ENCODE results near the gene HNRNPAB.
"Not testable (repeated sequence)": the region's sequence is repeated elsewhere in the genome, so short reads cannot be mapped to it uniquely, and the experiment has no call there.

HNRNPAB gene

DNA sequence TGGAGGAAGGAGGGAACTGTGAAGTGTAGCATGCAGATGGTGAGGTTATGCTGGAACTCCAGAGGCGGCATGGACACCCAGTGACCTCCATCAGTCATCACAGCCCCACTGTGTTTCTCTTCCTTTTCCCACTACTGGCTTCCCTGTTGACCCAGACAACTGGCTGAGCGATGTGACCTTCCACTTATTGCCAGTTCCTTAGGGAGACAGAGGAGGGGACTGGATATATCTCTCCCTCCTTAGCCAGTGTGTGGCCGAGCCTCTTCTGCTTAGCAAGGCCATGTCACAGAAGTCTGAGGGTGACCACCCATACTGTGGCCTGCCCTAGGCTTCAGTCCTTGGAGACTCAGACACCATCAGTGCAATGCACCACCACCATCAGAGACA is 31.2 kb downstream of the HNRNPAB start:
- H3K9me3 ChIP-seq (ENCODE audit: control insufficient read depth in 2 of 2, low read length in 2 of 2) = no peaks in the 10 kb centered on the region
- H3K36me3 ChIP-seq (ENCODE audit: control insufficient read depth in 2 of 2, insufficient read depth in 2 of 2, low read length in 2 of 2) = peaks cover 4 to 6% of the 10 kb centered on the region in 2 donors
- no peak overlapping the region for H3K9ac ChIP-seq (ENCODE audit: low read depth in 1 of 2, low read length in 2 of 2)
- H3K4me1 ChIP-seq (ENCODE audit: control insufficient read depth in 2 of 2, insufficient read depth in 2 of 2, low read length in 2 of 2) = peaks cover 56 to 58% of the 10 kb centered on the region in 2 donors
- H3K27me3 ChIP-seq (ENCODE audit: control insufficient read depth in 2 of 2, insufficient read depth in 2 of 2, low read length in 2 of 2) = no peaks in the 10 kb centered on the region
- no peak overlapping the region for H3K27ac ChIP-seq (ENCODE audit: low read depth in 2 of 2, low read length in 2 of 2)
- no peak overlapping the region for H3K4me3 ChIP-seq (ENCODE audit: low read length in 2 of 2)

DNA sequence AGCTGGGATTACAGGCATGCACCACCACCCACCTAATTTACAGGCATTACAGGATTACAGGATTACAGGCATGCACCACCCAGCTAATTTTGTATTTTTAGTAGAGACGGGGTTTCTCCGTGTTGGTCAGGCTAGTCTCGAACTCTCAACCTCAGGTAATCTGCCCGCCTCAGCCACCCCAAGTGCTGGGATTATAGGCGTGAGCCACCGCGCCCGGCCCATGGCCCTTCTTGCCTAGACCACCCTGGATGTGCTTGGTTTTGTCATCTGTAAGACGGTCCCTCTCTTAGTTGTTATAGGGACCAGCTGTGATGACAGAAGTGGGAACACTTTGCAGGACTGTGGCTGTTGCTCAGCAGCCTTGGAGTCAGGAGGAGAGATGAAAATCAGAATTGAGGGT is 31.8 kb downstream of the HNRNPAB start:
- no peaks in the 10 kb centered on the region for H3K9me3 ChIP-seq (ENCODE audit: control insufficient read depth in 2 of 2, low read length in 2 of 2)
- H3K36me3 ChIP-seq (ENCODE audit: control insufficient read depth in 2 of 2, insufficient read depth in 2 of 2, low read length in 2 of 2) = peaks cover under 1% of the 10 kb centered on the region in 2 donors
- H3K27me3 ChIP-seq (ENCODE audit: control insufficient read depth in 2 of 2, insufficient read depth in 2 of 2, low read length in 2 of 2) = no peaks in the 10 kb centered on the region
- no peak overlapping the region for H3K9ac ChIP-seq (ENCODE audit: low read depth in 1 of 2, low read length in 2 of 2)
- no peak overlapping the region for H3K27ac ChIP-seq (ENCODE audit: low read depth in 2 of 2, low read length in 2 of 2)
- no peak overlapping the region for H3K4me3 ChIP-seq (ENCODE audit: low read length in 2 of 2)
- H3K4me1 ChIP-seq (ENCODE audit: control insufficient read depth in 2 of 2, insufficient read depth in 2 of 2, low read length in 2 of 2) = peaks cover 51 to 52% of the 10 kb centered on the region in 2 donors

DNA sequence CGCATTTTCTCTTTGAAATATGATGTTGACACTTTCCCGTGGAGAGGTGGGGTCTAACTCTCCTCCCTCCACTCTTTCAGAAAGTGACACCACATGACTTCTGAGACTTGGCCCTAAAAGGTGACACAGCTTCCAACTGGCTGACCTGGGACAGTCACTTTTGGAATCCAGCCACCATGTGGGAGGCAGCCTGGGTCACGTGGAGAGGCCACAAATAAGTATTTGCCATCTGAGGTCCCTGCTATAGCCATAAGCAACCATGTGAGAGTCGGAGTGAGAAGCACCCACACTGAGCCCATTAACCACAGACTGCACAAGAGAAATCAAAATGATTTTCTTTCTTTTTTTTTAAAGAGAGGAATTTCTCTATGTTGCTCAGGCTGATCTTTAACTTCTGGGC is 32.3 kb downstream of the HNRNPAB start:
- Histone ChIP-seq H3K4me1 (ENCODE audit: control insufficient read depth in 2 of 2, insufficient read depth in 2 of 2, low read length in 2 of 2) (peaks cover 45 to 47% of the 10 kb centered on the region in 2 donors), H3K9me3 (ENCODE audit: control insufficient read depth in 2 of 2, low read length in 2 of 2) (no peaks in the 10 kb centered on the region), H3K36me3 (ENCODE audit: control insufficient read depth in 2 of 2, insufficient read depth in 2 of 2, low read length in 2 of 2) (no peaks in the 10 kb centered on the region), H3K9ac (ENCODE audit: low read depth in 1 of 2, low read length in 2 of 2) (no peak overlapping the region), H3K27ac (ENCODE audit: low read depth in 2 of 2, low read length in 2 of 2) (peak overlapping the region; percentile 57 to 63), H3K4me3 (ENCODE audit: low read length in 2 of 2) (no peak overlapping the region), H3K27me3 (ENCODE audit: control insufficient read depth in 2 of 2, insufficient read depth in 2 of 2, low read length in 2 of 2) (no peaks in the 10 kb centered on the region)

DNA sequence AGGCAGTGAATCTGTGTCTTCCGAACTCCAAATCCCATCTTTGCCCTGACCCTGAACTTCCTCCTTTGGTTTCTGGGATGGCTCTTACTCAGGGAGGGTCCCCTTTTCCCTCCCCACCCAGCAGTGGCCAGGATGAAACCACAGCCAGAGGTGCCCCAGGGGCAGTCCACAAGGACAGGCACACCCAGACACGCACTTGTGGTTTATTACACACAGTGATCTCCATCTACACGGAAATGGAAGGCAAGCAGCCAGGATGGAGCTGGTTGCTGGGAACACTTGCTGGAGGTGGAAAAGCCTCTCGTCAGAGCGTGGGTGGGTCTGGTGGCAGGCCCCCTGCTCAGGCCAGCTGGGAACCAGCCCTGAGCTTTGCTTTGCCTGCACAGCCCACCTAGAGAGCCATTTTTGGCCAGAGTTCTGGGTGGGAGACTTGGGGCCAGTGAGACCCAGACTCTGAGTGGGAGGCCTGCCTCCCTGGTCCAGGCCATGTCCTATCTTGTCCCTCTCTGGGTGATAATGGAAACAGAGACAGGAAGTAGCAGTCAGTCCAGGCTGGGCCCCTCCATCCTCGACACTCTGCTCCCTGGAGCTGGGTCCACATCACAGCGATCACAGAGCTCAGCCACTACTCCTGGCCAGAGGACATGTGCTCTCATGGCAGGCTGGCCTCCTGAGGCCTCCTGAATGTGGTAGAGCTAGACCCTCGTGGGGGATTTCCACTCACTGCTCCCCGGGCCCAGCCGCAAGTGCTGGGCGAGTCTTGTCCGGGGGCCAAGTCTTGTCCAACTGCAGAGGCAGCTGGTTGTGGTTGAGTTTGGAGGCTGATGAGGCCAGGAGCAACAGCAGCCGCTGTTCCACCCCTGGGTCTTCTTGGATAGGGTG is 33.3 kb downstream of the HNRNPAB start:
- H3K9me3 ChIP-seq (ENCODE audit: control insufficient read depth in 2 of 2, low read length in 2 of 2) = no peaks in the 10 kb centered on the region
- no peaks in the 10 kb centered on the region for H3K36me3 ChIP-seq (ENCODE audit: control insufficient read depth in 2 of 2, insufficient read depth in 2 of 2, low read length in 2 of 2)
- peaks cover 43 to 44% of the 10 kb centered on the region in 2 donors for H3K4me1 ChIP-seq (ENCODE audit: control insufficient read depth in 2 of 2, insufficient read depth in 2 of 2, low read length in 2 of 2)
- no peaks in the 10 kb centered on the region for H3K27me3 ChIP-seq (ENCODE audit: control insufficient read depth in 2 of 2, insufficient read depth in 2 of 2, low read length in 2 of 2)
- peak overlapping the region; percentile 61 to 63 for H3K27ac ChIP-seq (ENCODE audit: low read depth in 2 of 2, low read length in 2 of 2)
- H3K9ac ChIP-seq (ENCODE audit: low read depth in 1 of 2, low read length in 2 of 2) = peak overlapping the region; percentile 22 to 32
- no peak overlapping the region for H3K4me3 ChIP-seq (ENCODE audit: low read length in 2 of 2)

DNA sequence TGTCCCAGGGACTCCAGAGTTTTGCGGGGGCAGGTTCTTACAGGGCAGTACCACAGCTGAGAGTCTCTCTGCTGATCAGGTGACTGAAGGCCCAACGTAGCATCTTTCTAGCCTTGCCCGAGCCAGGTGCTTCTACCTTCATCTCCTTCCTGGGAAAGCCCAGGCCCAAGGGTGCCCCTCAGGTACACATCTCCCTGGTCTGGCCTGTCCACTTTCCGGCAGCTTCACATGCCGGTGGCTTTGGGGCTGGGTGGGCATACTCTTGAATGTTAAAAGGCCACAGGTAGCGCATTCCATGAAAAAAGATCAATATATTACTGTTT is 33.9 kb downstream of the HNRNPAB start:
- Histone ChIP-seq H3K4me1 (ENCODE audit: control insufficient read depth in 2 of 2, insufficient read depth in 2 of 2, low read length in 2 of 2) (peaks cover 37 to 38% of the 10 kb centered on the region in 2 donors), H3K9ac (ENCODE audit: low read depth in 1 of 2, low read length in 2 of 2) (no peak overlapping the region), H3K27ac (ENCODE audit: low read depth in 2 of 2, low read length in 2 of 2) (peak overlapping the region in 1 of 2 donors; percentile 63), H3K9me3 (ENCODE audit: control insufficient read depth in 2 of 2, low read length in 2 of 2) (no peaks in the 10 kb centered on the region), H3K36me3 (ENCODE audit: control insufficient read depth in 2 of 2, insufficient read depth in 2 of 2, low read length in 2 of 2) (no peaks in the 10 kb centered on the region), H3K27me3 (ENCODE audit: control insufficient read depth in 2 of 2, insufficient read depth in 2 of 2, low read length in 2 of 2) (no peaks in the 10 kb centered on the region), H3K4me3 (ENCODE audit: low read length in 2 of 2) (no peak overlapping the region)

DNA sequence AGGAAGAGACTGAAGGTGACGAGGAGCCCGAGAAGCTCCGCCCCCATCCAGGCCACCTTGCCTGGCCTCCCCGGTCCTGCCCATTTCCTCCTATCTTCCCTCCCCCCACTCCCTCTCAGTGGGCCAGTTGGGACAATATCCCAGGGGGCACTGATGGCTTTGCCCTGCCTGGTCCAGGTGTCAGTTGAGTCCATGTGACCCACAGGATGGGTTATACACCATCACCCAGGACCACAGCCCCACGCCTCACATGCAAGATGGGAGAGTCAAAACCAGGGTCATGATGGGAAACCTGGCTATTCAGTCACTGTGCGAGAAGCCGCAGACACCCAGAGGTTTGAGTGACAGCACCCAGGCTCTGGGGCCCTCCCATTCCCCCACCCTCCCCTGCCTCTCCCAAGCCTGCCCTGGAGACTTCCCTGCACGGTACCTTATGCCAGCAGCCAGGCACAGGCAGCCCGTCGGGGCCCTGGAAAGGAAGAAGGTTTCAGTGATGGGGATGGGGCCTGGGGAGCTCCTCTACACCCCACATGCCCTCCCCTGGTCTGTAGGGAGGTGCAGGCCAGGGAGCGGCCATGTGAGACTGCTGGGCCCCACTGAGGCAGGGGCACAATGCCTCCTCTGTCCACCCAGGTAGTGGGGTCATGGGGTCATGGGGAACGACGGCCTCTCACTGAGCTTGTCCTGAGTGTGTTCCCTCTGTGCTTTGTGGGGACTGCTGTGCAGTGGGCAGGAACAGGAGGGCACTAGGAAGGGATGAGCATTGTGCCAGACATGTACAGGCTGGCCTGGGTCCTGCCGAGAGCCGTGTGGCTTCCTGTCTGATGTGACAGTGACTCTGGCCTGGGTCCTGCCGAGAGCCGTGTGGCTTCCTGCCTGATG is 34.6 kb downstream of the HNRNPAB start:
- Histone ChIP-seq H3K9ac (ENCODE audit: low read depth in 1 of 2, low read length in 2 of 2) (no peak overlapping the region), H3K9me3 (ENCODE audit: control insufficient read depth in 2 of 2, low read length in 2 of 2) (no peaks in the 10 kb centered on the region), H3K27ac (ENCODE audit: low read depth in 2 of 2, low read length in 2 of 2) (peak overlapping the region; percentile 44 to 79), H3K36me3 (ENCODE audit: control insufficient read depth in 2 of 2, insufficient read depth in 2 of 2, low read length in 2 of 2) (no peaks in the 10 kb centered on the region), H3K27me3 (ENCODE audit: control insufficient read depth in 2 of 2, insufficient read depth in 2 of 2, low read length in 2 of 2) (no peaks in the 10 kb centered on the region), H3K4me3 (ENCODE audit: low read length in 2 of 2) (no peak overlapping the region), H3K4me1 (ENCODE audit: control insufficient read depth in 2 of 2, insufficient read depth in 2 of 2, low read length in 2 of 2) (peaks cover 36% of the 10 kb centered on the region in 2 donors)

DNA sequence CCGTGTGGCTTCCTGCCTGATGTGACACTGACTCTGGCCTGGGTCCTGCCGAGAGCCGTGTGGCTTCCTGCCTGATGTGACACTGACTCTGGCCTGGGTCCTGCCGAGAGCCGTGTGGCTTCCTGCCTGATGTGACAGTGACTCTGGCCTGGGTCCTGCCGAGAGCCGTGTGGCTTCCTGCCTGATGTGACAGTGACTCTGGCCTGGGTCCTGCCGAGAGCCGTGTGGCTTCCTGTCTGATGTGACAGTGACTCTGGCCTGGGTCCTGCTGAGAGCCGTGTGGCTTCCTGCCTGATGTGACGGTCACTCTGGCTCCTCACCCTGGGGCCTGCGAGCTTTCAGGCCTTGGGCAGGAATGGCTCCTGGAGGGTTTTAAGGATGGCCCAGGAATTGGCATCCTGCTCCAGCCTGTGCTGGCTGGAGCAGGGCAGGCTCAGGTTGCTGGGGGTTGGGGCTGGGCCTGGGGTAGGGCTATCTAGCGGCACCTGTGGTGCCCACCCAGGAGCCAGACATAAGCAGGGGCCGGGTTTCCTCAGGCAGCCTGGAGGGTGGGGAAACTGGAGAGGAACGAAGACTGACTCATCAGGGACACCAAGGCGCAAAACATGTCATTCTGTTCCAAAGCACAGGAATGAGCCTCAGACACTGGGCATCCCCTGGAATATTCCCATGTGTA is 35.4 kb downstream of the HNRNPAB start:
- H3K27ac ChIP-seq (ENCODE audit: low read depth in 2 of 2, low read length in 2 of 2) = peak overlapping the region; percentile 7 to 43
- H3K9me3 ChIP-seq (ENCODE audit: control insufficient read depth in 2 of 2, low read length in 2 of 2); H3K9ac ChIP-seq (ENCODE audit: low read depth in 1 of 2, low read length in 2 of 2); H3K4me3 ChIP-seq (ENCODE audit: low read length in 2 of 2); H3K36me3 ChIP-seq (ENCODE audit: control insufficient read depth in 2 of 2, insufficient read depth in 2 of 2, low read length in 2 of 2); H3K27me3 ChIP-seq (ENCODE audit: control insufficient read depth in 2 of 2, insufficient read depth in 2 of 2, low read length in 2 of 2): not testable (repeated sequence)
- peaks cover 31 to 33% of the 10 kb centered on the region in 2 donors for H3K4me1 ChIP-seq (ENCODE audit: control insufficient read depth in 2 of 2, insufficient read depth in 2 of 2, low read length in 2 of 2)

DNA sequence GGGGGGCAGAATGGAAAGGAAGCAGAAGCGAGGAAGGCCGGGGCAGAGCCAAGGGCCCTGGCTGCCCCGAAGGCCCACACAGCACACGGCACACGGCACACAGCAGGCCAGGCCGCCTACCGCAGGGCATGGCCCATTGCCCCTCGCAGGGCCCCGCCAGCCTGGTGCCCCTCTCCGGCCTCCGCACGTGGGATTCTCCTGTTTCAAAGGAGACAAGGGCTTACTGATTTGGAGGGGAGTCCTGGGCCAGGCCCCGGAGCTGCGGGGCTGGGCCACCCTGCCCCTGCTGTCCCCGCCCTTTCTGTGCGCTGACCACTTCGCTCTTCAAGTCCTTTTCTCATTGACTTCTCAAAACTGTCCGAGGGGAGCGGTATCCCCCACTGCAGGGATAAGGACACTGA is 36.0 kb downstream of the HNRNPAB start:
- no peaks in the 10 kb centered on the region for H3K9me3 ChIP-seq (ENCODE audit: control insufficient read depth in 2 of 2, low read length in 2 of 2)
- no peaks in the 10 kb centered on the region for H3K27me3 ChIP-seq (ENCODE audit: control insufficient read depth in 2 of 2, insufficient read depth in 2 of 2, low read length in 2 of 2)
- H3K4me1 ChIP-seq (ENCODE audit: control insufficient read depth in 2 of 2, insufficient read depth in 2 of 2, low read length in 2 of 2) = peaks cover 28 to 31% of the 10 kb centered on the region in 2 donors
- no peak overlapping the region for H3K9ac ChIP-seq (ENCODE audit: low read depth in 1 of 2, low read length in 2 of 2)
- no peak overlapping the region for H3K4me3 ChIP-seq (ENCODE audit: low read length in 2 of 2)
- H3K27ac ChIP-seq (ENCODE audit: low read depth in 2 of 2, low read length in 2 of 2) = peak overlapping the region; percentile 7 to 43
- no peaks in the 10 kb centered on the region for H3K36me3 ChIP-seq (ENCODE audit: control insufficient read depth in 2 of 2, insufficient read depth in 2 of 2, low read length in 2 of 2)

DNA sequence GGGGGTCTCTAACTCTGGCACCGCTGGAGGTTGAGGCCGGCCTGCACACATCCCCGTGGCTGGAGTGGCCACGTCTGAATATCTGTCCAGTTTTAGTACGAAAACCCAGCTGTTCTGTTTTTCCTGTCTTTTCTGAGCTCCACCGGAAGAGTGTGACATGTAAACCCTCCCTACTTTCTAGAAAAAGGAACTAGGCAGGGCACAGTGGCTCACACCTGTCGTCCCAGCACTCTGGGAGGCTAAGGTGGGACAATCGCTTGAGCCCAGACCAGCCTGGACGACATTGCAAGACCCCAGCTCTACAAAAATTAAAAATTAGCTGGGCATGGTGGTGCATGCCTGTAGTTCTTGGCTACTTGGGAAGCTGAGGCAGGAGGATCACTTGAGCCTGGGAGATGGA is 36.4 kb downstream of the HNRNPAB start:
- Histone ChIP-seq H3K27me3 (ENCODE audit: control insufficient read depth in 2 of 2, insufficient read depth in 2 of 2, low read length in 2 of 2) (no peaks in the 10 kb centered on the region), H3K27ac (ENCODE audit: low read depth in 2 of 2, low read length in 2 of 2) (peak overlapping the region in 1 of 2 donors; percentile 43), H3K4me1 (ENCODE audit: control insufficient read depth in 2 of 2, insufficient read depth in 2 of 2, low read length in 2 of 2) (peaks cover 28 to 31% of the 10 kb centered on the region in 2 donors), H3K36me3 (ENCODE audit: control insufficient read depth in 2 of 2, insufficient read depth in 2 of 2, low read length in 2 of 2) (no peaks in the 10 kb centered on the region), H3K9me3 (ENCODE audit: control insufficient read depth in 2 of 2, low read length in 2 of 2) (no peaks in the 10 kb centered on the region), H3K4me3 (ENCODE audit: low read length in 2 of 2) (no peak overlapping the region), H3K9ac (ENCODE audit: low read depth in 1 of 2, low read length in 2 of 2) (no peak overlapping the region)

All from mucosa of rectum (tissue), 2 donors.